B cell (primary cell): ENCODE data around the gene LMLN.

ENCODE experiments used
- CTCF ChIP-seq: fragments of 200-600 bp; IDR thresholded peaks from one replicate; pipeline ENCODE4 v1.8.0; 2022; ENCODE audit warnings: antibody characterized with exemption, mild to moderate bottlenecking
- EZH2 ChIP-seq: IDR thresholded peaks from 2 replicates; pipeline ENCODE4 v1.6.1; 2012; ENCODE audit warnings: borderline replicate concordance, low read depth, mild to moderate bottlenecking, moderate library complexity, low read length; ENCODE audit not compliant: insufficient read depth, poor library complexity, severe bottlenecking

GRCh38 chr3:198081421-198081844 lies 121.4 kb downstream of the LMLN start:
- TF ChIP-seq CTCF: no peak
- TF ChIP-seq EZH2: no peak
